CD4-positive, alpha-beta T cell treated with Interleukin-10 for 1 hour (primary cell): ENCODE results near the gene GPR62.
"Not testable (repeated sequence)": the region's sequence is repeated elsewhere in the genome, so short reads cannot be mapped to it uniquely, and the experiment has no call there.

Experiments used
- DNase-seq: peaks from one replicate; pipeline ENCODE4 v3.0.0-alpha.2; 2020

GPR62 gene

GRCh38 chr3:51955175-51955892, at the start of gene GPR62:
Gene GPR62 (plus strand): TSS chr3:51955381. CDS start chr3:51955653, 272 bp downstream.
- DNase-seq: no peak

DNA sequence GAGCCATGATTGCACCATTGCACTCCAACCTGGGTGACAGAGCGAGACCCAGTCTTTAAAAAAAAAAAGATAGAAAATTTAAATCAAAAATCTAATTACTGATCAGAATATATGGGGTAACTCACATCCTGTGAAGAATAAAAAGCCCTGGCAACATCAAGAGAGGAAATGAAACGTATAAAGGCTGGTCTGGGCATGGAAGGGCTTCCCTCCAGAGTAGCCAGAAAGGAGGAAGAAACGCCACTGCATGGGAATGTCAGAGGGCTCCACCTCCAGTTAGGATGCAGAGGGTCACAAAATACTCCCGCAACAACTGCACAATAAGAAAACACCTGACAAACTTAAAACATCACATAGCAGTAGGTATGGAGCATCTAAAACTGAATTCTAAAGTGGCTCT, 47.2 kb upstream of the GPR62 start:
- DNase-seq: no peak

DNA sequence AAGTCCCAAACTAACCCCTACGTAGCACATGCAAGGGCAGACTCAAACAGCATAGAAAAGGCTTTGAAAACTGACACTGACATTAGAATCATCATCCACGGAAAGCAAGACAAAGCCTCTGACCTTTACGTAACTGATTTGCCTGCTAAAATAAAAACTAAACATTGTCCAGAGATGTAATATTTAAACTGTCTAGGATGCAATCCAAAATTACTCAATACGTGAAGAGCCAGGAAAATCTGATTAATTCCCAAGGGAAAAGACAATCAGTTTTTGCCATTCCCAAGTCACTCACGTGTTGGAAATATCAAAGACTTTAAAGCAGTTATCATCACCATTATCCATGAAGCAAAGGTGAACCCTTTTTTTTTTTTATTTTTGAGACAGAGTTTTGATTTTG, 38.8 kb upstream of the GPR62 start:
- no peak for DNase-seq

GRCh38 chr3:51921081-51921578, 34.1 kb upstream of the GPR62 start:
- no peak for DNase-seq

GRCh38 chr3:51927061-51927977, 27.9 kb upstream of the GPR62 start:
- DNase-seq: no peak

- DNase-seq: no peak
Observed at GRCh38 chr3:51928438-51928837, 26.7 kb upstream of the GPR62 start.

DNA sequence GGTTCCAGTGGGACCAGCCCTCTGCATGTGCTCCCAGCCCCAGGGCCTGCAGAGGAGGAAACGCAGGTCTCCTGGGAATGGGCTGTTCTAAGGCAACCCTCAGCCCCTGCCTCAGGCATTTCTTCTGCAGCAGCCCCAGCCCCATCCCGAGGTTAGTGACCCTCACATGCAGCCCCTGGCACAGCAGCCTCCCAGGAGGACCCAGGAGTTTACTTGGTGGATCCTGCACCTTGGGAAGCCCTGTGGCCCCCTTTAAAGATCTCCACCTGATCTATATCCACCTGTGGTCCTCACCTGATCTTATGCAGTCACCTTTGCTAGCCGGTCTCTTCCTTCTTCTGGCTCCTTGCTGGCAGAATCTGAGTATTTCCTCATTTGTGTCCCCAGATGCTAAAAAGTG, 26.2 kb upstream of the GPR62 start:
- not testable (repeated sequence) for DNase-seq

- DNase-seq: no peak
Observed at GRCh38 chr3:51929420-51930003, 25.7 kb upstream of the GPR62 start.

- no peak for DNase-seq
Observed at GRCh38 chr3:51930439-51930838, 24.7 kb upstream of the GPR62 start.

- no peak for DNase-seq
Observed at GRCh38 chr3:51931756-51932155, 23.4 kb upstream of the GPR62 start.

GRCh38 chr3:51932471-51933370, 22.5 kb upstream of the GPR62 start:
- no peak for DNase-seq

DNA sequence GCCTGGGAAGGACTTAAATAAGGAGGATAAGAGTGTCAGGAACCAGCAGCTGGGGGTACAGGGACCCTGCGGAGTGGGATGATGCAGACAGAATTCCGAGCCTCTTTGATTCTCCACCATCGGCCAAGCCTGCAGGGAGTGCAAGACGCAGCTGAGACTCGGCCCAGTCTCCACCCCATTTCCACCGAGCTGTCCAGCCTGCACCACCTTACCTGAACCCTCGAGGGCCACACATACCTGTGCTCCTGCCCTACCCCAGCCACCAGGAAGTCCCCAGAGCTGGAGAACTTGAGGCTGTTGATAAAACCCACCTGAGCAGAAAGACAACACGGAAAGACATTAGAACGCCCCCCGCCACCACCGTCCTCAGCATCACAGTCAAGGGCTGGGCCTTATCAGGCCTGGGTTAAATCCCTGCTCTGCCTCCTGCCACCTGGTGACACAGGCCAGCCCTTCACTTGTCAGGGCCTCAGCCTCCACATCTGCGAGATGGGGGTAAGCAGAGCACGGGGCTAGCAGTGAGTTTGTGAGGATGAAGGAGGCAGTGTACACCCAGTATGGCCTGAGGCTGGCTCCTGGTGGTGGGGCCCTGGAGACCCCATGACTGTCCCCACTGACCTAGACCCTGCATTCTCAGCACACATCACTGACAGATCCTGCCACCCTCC, 21.6 kb upstream of the GPR62 start:
- DNase-seq: no peak

GRCh38 chr3:51934139-51934850, 20.9 kb upstream of the GPR62 start:
- DNase-seq: no peak

DNA sequence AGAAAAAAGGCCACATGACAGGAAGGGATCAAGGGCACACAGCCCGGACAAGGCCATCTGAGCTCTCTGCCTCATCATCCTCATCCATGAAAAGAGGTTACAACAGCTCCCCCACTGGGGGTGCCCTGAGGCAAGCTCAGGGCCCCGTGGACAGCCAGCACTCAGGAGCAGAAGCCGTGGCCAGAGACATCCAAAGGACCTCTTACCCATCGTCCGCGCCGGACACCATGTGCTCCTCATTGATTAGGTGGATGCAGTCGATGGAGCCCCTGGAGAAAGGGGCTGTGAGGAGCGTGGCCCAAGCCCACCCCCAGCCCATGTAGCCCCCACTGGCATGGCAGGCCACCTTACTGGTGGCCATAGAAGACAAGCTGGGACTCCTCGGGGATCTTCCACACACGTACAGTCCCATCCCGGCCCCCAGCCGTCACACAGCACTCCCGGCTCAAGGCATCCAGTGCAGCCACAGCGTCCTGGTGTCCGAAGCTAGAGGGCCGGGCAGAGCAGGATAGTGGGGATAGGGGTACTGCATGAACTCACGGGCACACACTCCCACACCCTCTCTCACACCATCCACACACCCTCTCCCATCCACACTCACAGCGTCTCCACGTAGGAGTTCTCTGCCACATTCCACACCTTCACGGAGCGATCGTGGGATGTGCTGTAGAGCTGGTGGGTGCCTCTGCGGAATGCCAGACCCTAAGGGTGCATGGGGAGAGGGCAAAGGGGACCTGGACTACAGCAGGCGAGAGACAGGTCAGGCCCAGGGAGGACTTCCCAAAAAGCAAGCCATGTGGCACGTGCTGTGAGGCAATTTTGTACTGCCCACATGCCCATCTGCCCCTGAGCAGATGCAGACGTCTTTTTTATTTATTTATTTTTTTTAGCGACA, 19.9 kb upstream of the GPR62 start:
- DNase-seq: no peak

DNA sequence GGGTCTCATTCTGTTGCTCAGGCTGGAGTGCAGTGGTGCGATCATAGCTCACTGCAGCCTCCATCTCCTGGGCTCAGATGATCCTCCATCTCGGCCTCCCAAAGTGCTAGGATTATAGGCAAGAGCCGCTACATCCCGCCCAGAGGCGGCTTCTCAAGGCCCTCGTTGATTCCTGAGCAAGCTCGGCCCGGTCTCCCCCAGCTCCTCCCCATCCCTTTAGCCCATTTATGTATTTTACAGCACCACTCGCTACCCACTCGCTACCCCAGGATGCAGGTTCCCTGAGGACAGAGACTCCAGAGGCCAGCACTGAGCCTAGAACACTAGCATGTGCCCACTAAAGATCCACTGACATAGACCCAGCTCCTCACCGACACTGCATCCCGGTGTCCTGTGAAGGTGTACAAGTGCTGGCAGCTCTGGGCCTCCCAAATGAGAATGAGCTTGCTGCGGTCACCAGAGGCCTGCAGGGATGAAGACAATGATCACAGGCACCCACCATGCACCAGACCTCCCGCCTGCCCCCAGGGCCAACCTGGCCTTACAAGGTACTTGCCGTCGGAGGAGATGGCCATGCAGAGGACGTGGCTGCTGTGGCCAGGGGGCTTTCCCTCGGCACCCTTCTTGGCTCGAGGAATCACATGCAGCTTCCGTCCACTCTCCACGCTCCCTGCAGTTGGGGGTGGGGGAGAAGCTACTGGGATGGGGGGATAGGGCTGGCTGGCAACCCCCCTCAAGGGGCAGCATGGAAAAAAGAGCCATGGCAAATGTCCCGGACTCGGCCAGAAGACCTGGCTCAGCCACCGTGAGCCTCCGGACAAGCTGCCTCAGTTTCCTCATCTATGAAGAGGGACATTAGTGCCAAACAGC, 19.1 kb upstream of the GPR62 start:
- no peak for DNase-seq

GRCh38 chr3:51937014-51937413, 18.2 kb upstream of the GPR62 start:
- DNase-seq: no peak

GRCh38 chr3:51937611-51938450, 17.4 kb upstream of the GPR62 start:
- no peak for DNase-seq

DNA sequence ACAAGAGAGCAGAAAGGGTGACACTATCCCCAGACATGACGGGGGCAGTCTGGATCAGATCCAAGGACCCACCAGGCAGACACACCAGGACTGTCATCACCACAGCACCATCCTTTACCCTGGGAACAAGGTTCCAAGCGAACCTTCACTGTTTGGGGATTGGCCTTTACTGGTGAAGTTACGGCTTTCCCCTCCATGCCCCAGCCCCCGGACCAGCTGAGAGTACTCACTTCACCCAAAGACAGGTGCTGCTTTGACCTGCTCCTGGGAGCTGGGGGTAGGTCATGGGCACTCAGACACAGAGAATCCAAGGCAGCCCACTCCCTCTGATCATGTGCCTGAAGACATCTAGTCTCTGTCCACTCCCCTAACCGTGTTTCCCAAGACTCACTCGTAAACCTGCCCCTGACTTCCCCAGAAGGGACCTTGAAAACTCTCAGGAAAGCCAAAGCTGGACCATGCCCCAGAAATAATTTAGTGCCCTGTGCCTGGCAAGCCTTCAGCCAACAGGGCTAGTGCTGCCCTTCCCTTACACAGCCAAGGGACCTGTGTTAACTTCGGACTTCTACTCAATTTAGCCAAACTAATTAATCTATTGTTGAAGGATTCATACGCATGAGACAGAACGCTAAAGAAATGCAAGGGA, 16.3 kb upstream of the GPR62 start:
- no peak for DNase-seq
